NT2/D1 (cell line): Measurements from ENCODE around the gene TMEM165.

ENCODE experiments used
- DNase-seq: peaks from one replicate; pipeline ENCODE4 v3.0.0-alpha.2; 2011; ENCODE audit warnings: low read depth, low spot score
- H3K27me3 ChIP-seq: 2 replicates; pipeline ENCODE4 v1.6.0; 2011; ENCODE audit warnings: mild to moderate bottlenecking; ENCODE audit not compliant: insufficient read length, insufficient read depth
- H3K36me3 ChIP-seq: 2 replicates; pipeline ENCODE4 v1.6.1; 2011; ENCODE audit warnings: mild to moderate bottlenecking, low read length, mixed read lengths; ENCODE audit not compliant: insufficient read depth, insufficient read length
- H3K4me1 ChIP-seq: 2 replicates; pipeline ENCODE4 v1.5.1; 2011; ENCODE audit not compliant: insufficient read depth, insufficient read length
- H3K4me3 ChIP-seq: 2 replicates; pipeline ENCODE4 v1.5.1; 2011; ENCODE audit warnings: low read depth; ENCODE audit not compliant: insufficient read length
- H3K9ac ChIP-seq: 2 replicates; pipeline ENCODE4 v1.6.0; 2011; ENCODE audit warnings: low read depth; ENCODE audit not compliant: insufficient read length
- H3K9me3 ChIP-seq: 2 replicates; pipeline ENCODE4 v1.5.1; 2011; ENCODE audit warnings: mild to moderate bottlenecking, low read length; ENCODE audit not compliant: insufficient read depth
- SUZ12 ChIP-seq: IDR thresholded peaks from 2 replicates; pipeline ENCODE4 v1.6.1; 2011; ENCODE audit not compliant: insufficient read length, insufficient read depth; ENCODE audit errors: extremely low read depth
- YY1 ChIP-seq: IDR thresholded peaks from 2 replicates; pipeline ENCODE4 v1.6.1; 2011; ENCODE audit not compliant: insufficient read length, insufficient read depth
- ZNF274 ChIP-seq: IDR thresholded peaks from 2 replicates; pipeline ENCODE4 v1.6.1; 2011; ENCODE audit warnings: mild to moderate bottlenecking, low read depth, low read length

The TMEM165 gene

DNA sequence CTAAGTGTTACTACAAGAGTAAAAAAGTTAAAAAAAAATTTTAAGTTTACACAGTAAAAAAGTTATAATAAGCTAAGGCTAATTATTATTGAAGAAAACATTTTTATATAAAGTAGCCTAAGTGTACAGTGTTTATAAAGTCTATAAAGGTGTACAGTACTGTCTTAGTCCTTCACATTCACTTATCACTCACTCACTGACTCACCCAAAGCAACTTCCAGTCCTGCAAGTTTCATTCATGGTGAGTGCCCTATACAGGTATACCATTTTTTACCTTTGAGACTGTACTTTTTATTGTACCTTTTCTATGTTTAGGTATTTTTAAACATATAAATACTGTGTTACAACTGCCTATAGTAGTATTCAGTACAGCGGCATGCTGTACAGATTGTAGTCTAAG is 74.2 kb downstream of the TMEM165 start:
- H3K4me1 ChIP-seq = no peaks in the 10 kb centered on the region
- no peak overlapping the region for H3K4me3 ChIP-seq
- TF ChIP-seq ZNF274 (no peak), YY1 (no peak), SUZ12 (no peak)
- H3K36me3 ChIP-seq = peaks cover 28% of the 10 kb centered on the region
- H3K9me3 ChIP-seq = peaks cover 12% of the 10 kb centered on the region
- no peak for DNase-seq
- H3K9ac ChIP-seq = no peak overlapping the region
- no peaks in the 10 kb centered on the region for H3K27me3 ChIP-seq
